ENCODE measurements around the gene CHKA.
"Not testable (repeated sequence)": the region's sequence is repeated elsewhere in the genome, so short reads cannot be mapped to it uniquely, and the experiment has no call there.

CHKA gene

GRCh38 chr11:68115285-68115684, 5.9 kb downstream of the CHKA start:
- DNase-seq = no peak

- no peak for DNase-seq
Measured at GRCh38 chr11:68113986-68114385, 7.2 kb downstream of the CHKA start.

- no peak for DNase-seq
Measured at GRCh38 chr11:68107689-68108088, 13.5 kb downstream of the CHKA start.

DNA sequence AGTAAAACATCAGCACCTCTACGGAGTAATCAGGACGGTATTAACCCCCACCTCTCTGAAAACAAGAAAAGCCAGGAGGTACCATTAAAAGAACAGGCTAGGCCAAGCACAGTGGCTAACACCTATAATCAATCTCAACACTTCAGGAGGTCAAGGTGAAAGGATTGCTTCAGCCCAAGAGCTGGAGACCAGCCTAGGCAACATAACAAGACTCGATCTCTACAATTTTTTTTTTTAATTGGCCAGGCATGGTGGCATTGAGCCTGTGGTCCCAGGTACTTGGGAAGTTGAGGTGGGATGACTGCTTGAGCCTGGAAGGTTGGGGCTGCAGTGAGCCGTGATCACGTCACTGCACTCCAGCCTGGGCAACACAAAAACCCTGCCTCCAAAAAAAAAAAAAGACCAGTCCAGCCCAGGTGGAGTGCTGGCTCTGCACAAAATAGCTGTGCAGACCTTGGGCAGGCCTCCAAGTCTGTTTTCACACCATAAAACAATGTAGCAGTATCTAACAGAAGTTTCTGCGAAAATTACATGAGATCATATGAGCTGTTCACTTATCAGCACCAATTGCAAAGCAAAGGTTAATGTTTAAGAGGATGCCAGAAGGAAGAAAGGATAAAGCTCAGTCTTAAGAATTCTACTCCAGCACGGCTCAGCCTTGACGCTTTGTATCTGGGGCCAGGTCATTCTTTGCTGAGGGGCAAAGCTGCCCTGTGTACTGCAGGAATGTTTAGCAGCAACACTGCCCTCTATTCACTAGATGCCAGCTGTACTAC, 14.8 kb downstream of the CHKA start:
- DNase-seq = no peak

DNA sequence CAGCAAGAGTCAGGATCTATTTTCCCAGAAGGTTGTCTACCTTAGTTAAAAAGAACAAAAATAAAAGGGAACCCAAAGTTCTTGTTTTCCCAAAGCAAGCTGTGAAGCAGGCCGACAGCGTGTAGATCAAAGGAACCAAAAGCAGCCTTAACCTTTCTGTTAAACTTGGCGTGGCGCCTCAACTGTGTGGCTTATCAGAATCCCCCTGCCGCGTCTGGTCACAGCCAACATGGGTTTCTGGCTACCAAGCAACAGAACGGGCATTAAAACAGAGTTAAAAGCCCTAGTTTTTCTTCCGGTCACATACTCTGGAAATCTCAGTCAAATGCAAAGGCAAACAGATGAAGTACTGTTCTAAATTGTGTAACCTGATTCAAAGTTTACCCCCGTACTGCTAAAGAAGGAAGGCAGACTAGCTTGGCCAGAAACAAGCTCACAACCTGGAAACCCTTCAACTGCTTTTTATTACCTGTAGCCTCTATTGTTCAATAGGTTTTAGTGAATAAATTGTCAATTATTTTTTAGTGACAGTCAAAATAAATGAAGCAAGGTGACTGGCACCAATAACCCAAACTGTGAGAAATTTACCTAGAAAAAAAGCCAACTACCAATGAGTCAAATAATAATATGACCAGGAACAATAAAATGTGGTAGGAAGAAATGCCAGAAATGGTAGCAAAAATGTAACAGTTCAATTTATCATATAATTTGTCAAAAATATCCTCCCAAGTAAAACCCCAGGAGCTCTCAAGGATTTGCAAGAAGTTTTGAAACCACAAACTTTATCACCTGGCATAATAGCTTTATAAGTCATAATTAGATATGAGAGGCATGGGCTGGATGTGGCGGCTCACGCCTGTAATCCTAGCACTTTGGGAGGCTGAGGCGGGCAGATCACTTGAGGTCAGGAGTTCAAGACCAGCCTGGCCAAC, 21.4 kb downstream of the CHKA start:
- no peak for DNase-seq

- DNase-seq = no peak
Measured at GRCh38 chr11:68099057-68099456, 22.1 kb downstream of the CHKA start.

GRCh38 chr11:68096962-68097361, 24.2 kb downstream of the CHKA start:
- no peak for DNase-seq

DNA sequence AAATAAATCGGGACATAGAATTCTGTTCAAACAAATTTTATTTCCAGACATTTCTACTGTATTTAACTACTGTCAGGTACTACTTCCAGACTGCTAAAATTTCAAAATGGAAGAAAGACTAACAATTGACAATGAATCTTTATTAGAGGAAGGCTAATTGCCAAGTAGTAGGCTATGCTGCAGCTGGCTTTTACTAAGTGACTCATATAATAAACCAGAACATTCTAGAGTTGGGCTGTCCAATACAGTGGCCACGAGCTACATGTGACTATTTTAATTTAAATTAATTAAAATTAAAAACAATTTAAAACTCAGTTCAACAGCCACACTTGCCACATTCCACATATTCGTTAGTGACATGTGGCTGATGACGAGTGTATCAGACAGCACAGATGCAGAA, 27.6 kb downstream of the CHKA start:
- no peak for DNase-seq

DNA sequence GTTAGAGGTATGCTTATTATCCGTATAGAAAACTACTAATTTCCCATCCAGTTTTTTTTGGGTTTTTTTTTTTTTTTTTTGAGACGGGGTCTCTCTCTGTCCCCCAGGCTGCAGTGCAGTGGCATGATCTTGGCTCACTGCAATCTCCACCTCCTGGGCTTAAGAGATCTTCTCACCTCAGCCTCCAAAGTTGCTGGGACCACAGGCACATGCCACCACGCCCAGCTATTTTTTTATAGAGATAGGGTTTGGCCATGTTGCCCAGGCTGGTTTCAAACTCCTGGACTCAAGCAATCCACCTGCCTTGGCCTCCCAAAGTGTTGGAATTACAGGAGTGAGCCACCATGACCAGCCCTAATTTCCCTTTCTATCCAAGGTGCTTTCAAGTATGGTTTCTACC, 28.2 kb downstream of the CHKA start:
- not testable (repeated sequence) for DNase-seq

- DNase-seq = no peak
Measured at GRCh38 chr11:68092411-68092810, 28.8 kb downstream of the CHKA start.

- DNase-seq = no peak
Measured at GRCh38 chr11:68090706-68091105, 30.5 kb downstream of the CHKA start.

DNA sequence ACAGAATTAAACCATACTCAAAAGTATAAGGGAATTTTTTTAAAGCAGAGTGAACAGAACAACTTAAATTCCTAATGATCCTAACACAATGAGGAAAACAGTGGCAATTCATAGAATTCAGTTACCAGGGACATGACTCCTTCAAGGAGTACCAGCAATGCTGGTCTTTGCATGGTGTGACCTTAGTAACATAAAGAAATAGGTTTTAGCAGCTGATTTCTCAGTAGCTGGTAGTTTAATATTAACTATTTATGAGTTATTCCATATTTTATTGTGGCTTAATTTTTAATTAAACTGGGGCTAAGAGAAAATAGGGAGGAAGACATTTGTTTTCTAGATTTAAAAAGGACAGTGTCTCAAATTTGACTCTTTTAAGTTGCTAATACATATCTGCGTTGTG, 30.9 kb downstream of the CHKA start:
- DNase-seq = no peak

DNA sequence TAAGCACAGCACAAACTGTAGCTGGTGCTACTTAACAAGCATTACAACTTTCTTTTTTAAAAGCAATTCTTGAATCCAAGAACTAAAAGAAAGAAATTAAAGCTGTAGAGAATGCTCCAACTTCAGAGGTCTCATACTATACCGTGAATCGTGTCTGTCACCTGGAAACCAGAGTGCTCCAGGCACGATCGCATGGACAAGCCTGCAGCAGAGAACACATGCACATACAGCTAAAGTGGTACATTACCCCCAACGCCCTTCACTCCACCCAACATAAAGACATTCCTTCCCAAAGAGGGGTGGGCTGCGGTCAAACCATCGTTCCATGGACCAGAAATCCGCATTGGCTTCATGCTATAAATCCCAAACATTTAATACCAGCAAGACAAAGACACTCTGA, 31.5 kb downstream of the CHKA start:
- DNase-seq = no peak

DNA sequence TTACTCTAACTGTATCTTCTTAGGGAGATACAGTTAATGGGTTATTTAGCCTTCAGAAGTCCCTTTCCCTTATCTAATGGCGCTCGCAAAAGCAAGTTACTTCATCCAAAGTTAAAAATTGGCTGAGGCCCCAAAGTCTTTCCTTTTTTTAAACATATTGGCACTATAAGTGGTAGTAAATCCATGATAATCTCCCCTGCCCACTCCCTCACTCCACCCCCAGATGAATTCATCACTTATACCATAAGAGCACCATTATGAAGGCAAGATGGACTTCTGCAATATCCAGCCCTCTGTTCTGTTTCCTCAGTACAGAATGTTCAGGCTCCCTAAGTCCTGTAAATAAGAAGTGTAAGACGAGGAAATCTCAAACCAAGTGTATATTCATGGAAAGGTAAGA, 37.7 kb downstream of the CHKA start:
- DNase-seq = no peak

GRCh38 chr11:68082481-68082880, 38.7 kb downstream of the CHKA start:
- no peak for DNase-seq

GRCh38 chr11:68081691-68082090, 39.5 kb downstream of the CHKA start:
- no peak for DNase-seq

DNA sequence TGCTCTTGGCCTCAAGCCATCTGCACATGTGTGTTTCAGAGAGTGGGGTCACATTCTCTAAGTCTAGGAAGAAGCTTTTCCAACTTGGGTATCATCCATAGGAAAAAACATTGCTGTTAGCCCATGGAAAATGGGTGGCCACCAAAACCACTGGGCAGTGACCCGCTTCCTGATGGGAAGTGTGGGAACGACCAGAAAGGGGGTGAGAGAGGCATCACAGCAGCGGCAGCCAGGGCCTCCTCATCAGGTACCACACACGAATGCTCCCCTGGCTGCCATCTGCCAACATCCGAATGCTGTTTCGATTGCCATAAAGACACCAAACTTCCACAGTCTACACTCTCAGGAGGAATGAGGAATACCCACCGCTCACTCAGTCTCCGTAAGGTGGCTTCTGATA, 40.3 kb downstream of the CHKA start:
- DNase-seq = no peak

GRCh38 chr11:68077617-68078582, 43.3 kb downstream of the CHKA start:
- no peak for DNase-seq

GRCh38 chr11:68076371-68077042, 44.7 kb downstream of the CHKA start:
- DNase-seq = no peak

DNA sequence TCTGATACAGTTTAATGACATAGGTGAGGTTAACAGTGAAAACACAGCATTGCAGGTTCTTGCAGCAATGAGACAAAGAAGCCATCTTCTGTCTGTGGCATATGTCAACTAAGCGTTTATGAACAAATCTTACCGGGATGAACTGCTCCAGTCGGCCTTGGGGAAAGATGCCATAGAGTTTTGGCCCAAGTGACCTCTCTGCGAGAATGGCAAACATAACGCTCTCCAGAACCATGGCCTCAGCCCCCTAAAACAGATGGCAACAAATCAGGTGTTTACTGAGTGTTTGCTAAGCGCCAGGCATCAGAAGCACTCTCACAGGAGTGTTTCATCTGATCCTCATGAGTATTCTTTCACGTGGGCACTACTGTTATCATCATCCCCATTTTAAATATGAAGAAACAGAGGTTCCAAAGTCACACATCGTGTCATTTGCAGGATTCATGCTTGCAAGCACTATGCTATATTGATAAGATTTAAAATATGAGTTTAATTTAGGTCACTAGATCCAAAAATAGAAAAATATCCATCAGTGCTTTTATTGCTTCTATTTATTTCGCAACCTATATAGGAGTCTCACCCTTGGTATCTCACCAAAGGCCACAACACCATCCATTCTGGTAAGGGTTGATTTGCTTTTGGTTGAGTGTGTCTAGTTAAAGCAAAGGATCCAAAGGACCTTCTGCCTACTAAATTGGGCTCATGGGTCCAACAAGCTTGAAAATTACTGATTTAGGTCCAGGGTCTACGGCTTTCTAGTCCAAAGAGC, 46.4 kb downstream of the CHKA start:
- no peak for DNase-seq

DNA sequence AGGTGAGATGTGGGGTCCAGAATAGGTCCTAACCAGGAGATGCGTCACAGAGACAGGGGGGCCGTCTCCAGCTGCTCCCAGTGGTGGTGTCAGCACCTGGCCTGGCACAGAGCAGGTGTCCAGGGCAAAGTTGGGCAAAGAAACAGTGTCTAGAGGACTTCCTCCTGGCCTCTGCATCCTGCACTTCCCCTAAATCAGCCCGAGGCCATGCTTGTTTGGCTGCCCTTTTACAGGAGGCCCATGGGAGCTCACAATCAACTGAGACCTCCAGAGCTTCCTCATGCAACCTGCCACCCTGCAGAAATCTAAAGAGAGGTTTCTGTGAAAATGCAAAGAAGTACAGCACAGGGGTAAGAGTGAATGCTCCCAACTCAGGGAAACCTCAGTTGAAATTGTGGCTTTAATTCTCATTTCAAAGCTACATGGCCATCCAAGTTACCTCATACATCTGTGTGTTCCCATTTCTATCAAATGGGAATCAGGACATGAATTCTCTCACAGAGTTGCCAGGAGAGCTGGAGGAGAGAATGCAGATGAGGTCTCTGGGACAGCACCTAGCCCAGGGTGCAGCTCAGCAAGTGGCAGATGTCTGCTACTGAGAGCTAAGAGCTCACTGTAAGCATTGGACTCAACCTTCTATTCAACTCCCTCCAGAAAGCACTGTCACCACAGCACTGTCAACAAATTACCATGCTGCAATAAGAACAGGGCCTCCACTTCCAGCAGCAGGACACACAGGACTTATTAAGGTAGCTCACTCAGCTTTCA, 49.7 kb downstream of the CHKA start:
- no peak for DNase-seq
